Left colon (tissue), 2 donors: ENCODE measurements around the gene TMEM121B. TPM values are rescaled to one million over a fixed set of nuclear protein-coding genes. Genes with fewer than 3 reads are reported as not detected.

Source experiments
- ATAC-seq: fragments of 200-7000 bp; cut with Tn5 transposase; one replicate; pipeline ENCODE4 v1.9.1; 2020; ENCODE audit warnings: mild to moderate bottlenecking, moderate library complexity
- DNase-seq, 2 donors: peaks; one replicate each; pipeline ENCODE4 v3.0.0-alpha.2; 2020
- intact Hi-C, 2 donors: fragments of 100-400 bp; cut with DNase I in 1 of 2; cut with micrococcal nuclease in 1 of 2; formaldehyde crosslinking; loops; one replicate each; pipeline versions ENCODE4 v1.11.2 to v1.14.0; 2022; cut with DNase I, micrococcal nuclease
- total RNA-seq, 2 donors: library from RNA; stranded (reverse); fragmentation: NEBNext Ultra II Directional; extraction: Animal tissue kit (Norgen Biotek cat#: 25700); gene quantifications; one replicate each; pipeline ENCODE4 v1.2.1, GENCODE V29; 2021
- donor health status: DM: no; HTN: no; CAD: no.
- donor health status: DM: yes; HTN: yes; CAD: no.

Gene TMEM121B
- total RNA-seq, 2 donors from 2014 or later, result 0.15 to 0.42 TPM

DNA sequence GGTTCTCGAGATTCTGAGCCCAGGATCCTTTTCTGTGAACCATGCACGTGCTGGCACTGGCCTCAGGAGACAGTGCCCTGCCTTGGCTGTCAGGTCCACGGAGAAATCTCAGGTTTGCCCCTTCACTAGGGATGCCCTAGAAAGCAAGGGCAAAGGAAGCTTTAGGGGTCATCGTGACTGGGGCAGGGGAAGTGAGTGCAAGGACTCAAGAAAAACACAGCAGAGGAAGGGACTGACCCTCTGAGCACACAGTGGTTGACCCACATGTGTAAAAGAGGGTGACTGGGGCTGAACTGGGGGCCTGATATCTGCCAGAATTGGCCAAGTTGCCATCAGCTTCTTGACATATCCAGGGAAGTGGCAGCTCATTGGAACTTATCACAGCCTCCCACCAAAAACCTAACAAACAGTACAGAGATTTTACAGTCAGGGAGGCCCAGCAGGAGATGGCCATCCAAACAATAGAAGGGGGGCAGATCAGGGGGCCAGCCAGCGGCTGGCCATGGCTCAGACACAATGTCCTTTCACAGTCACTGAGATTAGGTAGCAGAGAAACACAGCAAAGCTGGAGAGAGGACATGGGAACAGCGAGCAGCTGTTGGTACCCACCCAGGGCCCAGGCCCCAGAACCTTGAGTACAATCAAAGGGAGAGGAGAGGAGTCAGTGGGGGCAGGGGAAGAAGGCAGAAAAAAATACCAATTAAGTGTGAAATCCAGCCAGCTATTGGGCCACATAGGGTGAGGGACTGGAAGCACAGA is 4.4 kb downstream of the TMEM121B start:
- DNase-seq (no peak), ATAC-seq (no peak)
- intact Hi-C loops, result no loop called here

DNA sequence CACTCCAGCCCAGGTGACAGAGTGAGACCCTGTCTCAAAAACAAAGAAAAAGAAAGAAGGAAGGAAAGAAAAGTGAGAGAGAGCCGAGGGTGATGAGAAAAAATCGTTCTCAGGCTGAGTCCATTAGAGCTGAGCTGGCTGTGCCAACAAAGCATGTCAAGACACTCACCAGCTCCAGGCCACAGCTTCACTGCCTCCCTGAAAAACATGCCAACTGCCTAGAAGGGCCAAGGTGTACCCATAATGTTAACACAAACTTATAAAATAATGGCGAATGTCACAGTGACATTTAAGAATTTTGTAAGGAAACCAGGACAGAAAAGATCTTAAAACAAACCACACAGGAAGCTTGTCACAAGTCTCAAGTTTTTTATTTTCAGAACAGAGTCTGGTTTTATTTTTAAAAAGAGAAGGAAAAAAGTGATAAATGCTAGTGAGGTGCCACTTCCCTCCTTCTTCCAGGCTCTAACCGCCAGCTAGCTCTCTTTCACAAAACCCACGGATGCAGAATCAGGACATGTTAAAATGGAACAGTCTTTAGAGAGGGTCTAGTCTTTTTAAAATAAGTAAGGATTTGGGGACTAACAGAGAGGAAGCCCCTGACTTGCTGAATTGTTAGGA is 5.1 kb downstream of the TMEM121B start:
- no peak for ATAC-seq
- intact Hi-C loops, result no loop called here
- DNase-seq, result no peak

DNA sequence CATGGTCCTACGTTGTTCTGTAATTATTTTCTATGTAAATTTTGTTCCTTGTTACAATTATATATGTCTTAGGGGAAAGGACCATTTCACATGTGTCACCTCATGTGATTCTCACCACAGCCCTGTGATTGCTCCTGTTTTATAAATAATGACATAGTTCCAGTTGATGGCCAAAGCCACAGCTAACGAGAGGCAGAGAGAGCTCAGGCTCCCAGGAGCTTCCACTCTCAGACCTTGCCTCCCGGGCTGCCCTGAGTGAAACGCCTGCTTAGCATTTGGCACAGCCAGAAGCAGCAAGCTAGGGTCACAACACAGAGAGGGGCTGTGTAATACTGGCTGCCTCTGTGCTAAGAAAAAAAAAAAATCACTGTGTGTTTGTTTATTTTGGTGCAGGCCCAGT is 5.9 kb downstream of the TMEM121B start:
- DNase-seq (no peak), ATAC-seq (no peak)
- intact Hi-C loops, result no loop called here

DNA sequence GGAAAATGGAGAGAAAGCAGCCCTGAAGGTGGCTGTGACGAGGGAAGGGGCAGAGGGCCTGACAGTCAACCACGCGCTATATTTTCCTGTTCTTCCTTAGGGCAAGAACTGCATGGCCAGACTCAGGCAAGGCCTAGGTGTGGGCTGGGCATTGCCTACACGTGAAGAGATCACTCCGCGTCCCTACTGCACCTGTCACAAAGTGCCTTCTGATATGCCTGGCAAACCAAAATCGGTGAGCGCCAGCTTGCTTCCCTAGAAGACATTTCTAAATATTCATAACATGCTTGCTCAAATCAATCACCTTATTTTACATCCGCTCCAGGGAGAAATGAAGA is 6.3 kb downstream of the TMEM121B start:
- ATAC-seq (no peak), DNase-seq (no peak)
- intact Hi-C loops, result no loop called here

DNA sequence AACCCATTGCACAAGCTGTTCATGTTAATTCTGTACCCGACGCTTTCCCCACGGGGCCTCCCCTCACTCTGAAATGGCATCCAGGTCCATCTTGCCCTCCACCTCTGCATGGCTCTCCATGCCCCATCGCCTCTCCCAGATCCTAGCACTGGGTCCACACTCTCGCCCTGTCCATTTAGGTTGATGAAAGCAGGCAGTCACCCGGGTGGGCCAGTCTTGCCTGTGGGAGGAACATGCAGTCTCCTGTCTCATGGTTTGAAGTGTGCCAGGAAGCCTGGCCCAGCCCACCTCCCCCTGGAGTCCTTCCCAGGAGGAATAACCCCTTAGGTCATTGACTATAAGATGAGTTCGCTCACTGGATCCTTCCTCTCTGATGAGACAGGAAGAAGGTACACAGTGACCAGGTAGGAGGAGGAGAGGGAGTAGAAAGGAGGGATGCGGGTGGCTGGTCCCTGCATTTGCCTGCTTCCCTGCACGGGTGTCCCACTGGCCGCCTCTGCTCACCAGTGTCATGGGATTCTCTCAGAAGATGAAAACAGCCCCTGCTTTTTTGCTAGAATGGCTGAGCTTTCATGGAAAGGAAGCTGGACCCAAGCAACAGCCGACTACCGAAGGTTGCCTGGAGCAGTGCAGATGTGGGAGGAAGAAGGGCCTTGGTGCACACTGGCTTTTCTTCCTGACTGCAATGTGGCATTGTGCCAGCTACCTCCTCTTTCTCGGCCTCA is 6.8 kb downstream of the TMEM121B start:
- DNase-seq, result no peak
- intact Hi-C loops, result no loop called here
- no peak for ATAC-seq

DNA sequence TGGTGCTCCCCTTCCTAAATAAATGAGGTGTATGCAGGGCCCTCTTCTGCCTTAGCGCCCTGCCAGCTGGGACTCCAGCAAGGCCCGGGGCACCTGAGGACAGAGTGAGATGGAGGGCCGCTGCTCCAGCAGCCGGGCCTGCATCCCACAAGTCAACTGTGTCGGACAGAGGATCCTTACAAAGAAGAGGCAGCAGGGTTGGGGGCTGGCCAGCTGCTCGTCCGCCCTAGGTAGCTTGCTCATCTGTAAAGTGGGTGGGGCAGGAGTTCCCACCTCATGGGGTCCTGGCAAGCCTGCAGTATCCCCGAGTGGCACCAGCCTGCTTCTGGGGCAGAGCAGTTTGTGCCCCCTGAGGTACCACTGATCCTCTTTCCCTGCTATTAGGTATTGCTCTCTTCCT is 7.6 kb downstream of the TMEM121B start:
- ATAC-seq (no peak), DNase-seq (no peak)
- intact Hi-C loops, result no loop called here

DNA sequence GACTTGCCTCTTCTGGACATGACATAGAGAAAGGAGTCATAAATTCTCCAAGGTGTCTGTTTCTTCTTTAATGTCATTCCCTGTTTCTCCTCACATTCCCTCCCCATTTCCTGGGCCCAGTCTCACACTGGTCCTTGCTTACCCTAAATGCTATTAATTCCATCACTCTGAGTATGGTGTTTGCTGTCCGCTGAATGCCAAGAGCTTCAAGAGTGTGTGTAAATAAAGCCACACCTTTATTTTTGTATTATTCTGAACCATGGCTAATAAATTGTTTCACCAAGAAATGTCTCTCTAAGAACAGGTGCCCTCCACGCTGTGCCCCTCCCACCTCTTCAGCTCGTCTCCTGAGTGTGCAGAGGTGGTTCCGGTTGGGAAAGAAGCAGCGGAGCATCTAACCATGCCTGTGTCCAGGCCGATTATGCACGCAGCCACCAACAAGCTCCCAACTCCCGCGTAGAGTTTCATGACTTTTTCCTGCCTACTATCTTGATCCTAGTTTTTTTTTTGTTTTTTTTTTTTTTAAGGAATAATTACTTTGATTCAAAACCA is 8.6 kb downstream of the TMEM121B start:
- no peak for ATAC-seq
- no peak for DNase-seq
- intact Hi-C loops, result no loop called here

DNA sequence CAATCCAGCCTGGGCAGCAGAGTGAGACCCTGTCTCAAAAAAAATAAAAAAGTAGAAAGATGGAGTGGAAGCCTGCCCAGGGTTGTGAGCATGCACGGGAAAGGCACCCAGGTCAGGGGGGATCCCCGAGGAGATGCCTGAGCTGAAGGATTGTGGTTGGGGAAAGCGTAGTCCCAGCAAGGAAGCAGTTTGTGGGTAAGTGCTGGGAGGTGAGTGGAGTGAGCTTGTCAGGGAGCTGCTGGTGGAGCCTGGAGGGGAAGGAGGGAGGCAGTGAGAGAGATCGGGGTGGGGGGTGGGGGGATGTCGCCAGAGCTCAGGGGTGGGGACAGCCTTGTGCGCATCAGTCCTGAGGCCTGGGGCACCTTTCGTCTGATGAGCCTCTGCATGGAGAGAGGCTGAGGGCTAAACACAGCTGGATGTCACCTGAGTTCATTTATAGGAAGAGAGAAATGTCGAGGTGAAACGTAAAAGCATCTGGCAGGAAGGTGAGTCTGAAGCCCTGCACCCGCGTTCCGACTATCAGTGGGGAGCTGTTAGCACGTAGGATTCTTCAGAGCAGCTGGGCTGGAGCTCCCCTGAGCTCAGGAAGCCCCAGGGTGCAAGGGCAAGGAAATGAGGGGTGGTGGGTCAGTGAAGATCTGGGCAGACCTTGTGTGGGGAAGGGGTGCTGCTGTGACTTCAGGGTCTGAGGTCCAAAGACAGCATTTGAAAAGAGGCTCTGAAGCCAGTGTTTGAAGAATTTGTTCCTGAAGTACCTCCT is 10.2 kb downstream of the TMEM121B start:
- ATAC-seq (no peak), DNase-seq (no peak)
- intact Hi-C loops, result no loop called here

DNA sequence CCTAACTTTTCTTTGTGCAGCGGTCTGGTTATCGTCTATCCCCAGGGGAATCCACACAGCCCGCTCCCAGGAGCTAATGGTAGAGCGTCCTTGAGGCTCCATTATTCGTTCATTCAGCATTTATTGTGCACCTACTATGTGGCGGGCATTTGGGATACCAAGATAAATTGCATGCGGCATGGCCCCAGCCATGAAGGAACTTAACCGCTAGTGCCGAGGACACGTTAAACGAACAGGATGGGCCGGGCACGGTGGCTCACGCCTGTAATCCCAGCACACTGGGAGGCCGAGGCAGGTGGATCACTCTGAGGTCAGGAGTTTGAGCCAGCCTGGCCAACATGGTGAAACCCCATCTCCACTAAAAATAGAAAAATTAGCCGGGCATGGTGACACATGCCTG is 11.2 kb downstream of the TMEM121B start:
- ATAC-seq (no peak), DNase-seq (no peak)
- intact Hi-C loops, result no loop called here

DNA sequence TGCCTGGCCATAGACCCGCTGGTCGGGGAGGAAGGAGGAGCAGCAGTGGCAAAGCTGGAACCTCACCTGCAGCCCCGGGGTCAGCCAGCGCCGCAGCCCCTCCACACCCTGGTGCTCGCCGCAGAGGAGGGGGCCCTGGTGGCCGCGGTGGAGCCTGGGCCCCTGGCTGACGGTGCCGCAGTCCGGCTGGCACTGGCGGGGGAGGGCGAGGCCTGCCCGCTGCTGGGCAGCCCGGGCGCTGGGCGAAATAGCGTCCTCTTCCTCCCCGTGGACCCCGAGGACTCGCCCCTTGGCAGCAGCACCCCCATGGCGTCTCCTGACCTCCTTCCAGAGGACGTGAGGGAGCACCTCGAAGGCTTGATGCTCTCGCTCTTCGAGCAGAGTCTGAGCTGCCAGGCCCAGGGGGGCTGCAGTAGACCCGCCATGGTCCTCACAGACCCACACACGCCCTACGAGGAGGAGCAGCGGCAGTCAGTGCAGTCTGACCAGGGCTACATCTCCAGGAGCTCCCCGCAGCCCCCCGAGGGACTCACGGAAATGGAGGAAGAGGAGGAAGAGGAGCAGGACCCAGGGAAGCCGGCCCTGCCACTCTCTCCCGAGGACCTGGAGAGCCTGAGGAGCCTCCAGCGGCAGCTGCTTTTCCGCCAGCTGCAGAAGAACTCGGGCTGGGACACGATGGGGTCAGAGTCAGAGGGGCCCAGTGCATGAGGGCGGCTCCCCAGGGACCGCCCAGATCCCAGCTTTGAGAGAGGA is 11.9 kb downstream of the TMEM121B start:
- DNase-seq (no peak), ATAC-seq (no peak)
- intact Hi-C loops, result no loop called here

DNA sequence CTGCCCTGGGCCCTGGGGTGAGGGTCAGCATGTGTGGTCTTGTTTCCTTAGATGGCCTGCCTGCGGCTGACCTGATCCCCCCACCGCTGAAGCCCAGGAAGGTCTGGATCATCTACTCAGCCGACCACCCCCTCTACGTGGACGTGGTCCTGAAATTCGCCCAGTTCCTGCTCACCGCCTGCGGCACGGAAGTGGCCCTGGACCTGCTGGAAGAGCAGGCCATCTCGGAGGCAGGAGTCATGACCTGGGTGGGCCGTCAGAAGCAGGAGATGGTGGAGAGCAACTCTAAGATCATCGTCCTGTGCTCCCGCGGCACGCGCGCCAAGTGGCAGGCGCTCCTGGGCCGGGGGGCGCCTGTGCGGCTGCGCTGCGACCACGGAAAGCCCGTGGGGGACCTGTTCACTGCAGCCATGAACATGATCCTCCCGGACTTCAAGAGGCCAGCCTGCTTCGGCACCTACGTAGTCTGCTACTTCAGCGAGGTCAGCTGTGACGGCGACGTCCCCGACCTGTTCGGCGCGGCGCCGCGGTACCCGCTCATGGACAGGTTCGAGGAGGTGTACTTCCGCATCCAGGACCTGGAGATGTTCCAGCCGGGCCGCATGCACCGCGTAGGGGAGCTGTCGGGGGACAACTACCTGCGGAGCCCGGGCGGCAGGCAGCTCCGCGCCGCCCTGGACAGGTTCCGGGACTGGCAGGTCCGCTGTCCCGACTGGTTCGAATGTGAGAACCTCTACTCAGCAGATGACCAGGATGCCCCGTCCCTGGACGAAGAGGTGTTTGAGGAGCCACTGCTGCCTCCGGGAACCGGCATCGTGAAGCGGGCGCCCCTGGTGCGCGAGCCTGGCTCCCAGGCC is 12.7 kb downstream of the TMEM121B start:
- no peak for ATAC-seq
- intact Hi-C loops, result no loop called here
- DNase-seq, result no peak

DNA sequence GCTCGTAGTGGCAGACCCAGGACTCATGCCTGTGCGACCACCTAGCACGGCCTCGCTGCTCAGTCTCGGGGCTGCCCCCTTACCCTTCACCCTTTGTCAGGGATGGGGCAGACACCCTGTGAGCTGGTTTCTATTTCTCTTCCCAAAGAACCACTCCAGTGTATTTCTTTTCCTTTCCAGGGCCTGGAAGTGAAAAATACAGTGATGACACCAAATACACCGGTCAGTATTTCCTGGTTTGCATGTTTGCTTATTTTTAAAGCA is 13.7 kb downstream of the TMEM121B start:
- intact Hi-C loops, result no loop called here
- ATAC-seq (no peak), DNase-seq (no peak)

DNA sequence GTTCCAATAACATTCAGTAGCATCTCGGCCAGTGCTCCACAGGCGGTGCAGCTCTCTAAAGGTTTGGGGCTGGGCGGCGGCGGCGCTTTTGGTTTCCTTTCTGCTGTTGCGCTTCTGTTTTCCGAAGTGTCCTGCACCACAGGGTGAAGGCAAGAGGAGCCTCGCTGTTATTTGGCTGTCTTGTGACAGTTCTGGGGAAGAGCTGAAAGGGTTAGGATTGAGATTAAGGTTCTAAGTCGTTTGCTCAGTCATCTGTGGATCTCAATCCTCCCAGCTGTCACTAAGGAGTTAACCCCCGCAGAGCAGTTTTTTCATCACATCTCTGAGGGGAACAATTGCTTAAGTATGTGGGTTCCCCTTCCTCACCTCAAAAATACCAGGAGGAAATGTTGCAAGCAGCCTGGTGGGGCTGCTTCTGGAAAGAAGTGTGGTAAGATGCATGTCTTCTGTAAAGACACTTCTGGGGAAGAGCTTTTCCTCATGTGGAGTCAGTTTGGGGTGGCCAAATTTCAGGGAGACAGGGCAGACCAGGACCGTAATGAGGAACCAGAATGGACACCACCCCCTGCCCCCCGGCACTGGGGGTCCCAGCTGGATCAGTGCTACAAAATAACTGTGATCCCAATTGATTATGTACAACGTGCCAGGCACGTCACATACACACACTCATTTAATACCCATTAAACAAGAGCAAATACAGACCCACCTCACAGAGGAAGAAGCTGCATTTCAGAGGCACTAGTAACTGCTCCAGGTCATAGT is 14.2 kb downstream of the TMEM121B start:
- intact Hi-C loops, result no loop called here
- no peak for ATAC-seq
- no peak for DNase-seq

DNA sequence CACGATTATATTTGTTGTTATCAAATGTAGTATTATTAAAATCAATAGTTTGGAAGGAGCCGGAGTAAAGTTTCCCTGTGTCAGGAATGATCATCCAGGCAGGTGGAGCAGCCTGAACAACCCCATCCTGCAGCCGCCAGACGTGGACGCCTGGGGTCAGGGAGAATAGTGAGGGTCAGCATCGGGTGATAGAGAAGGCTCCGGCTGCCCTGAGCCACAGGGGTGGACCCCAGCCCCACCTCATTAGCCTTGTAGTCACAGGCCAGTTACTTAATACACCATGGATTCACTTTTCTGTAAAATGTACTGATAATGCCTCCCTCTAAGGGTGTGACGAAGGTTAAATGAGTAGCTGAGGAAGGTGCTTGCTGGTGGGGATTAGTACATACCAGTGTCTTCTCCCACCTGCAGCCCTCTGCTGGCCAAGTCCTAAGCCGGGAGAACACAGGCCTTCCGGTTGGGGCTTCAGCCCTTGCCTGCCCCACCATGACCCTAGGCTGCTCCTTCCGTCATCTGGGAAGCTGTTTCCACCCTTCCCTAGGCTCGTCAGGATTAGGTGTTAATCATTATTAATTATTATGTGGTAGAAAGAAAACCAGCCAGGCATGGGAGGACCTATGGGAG is 14.9 kb downstream of the TMEM121B start:
- DNase-seq (no peak), ATAC-seq (no peak)
- intact Hi-C loops, result no loop called here

DNA sequence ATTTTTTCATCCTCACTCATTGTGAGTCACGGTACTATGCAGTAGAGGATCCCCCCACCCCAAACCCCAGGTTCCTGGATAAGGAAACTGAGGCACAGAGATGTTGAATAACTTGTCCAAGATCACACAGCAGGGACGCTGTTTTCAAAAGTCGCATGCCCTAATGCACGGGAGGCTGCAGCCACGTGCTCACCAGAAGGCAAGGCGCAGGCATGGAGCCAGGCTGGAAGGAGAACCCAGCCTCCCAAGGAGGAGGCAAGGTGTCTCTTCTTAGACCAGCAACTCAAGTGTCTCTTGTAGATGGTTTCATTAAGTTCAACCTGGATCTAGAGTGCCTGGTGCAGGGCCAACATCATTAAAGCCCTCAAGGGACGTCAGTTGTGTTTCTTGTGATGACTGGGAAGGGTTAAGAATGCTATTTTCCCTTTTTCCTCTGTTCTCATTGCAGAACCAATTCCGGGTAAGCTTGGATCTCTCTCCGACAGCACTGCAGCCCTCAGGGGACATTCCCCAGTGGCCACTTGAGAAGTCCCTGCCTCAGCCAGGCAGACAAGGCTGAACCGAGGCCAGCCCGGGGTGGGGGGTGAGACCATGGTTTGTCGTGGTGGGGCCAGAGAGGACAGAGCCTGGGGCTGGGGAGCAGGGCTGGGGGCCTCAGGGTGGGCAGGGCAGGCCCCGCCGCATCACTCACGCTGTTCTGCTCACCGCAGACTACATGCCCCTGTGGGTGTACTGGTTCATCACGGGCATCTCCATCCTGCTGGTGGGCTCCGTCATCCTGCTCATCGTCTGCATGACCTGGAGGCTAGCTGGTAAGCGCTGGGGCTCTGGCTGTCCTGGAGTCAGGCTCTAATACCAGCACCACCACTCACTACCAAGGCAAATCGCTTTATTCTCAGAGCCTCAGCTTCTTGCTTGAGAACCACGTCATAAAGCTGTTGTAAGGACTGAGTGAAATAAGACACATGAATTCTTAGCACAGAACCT is 15.7 kb downstream of the TMEM121B start:
- ATAC-seq (no peak), DNase-seq (no peak)
- intact Hi-C loops, result no loop called here
